Central memory CD4-positive, alpha-beta T cell (primary cell): ENCODE results near the gene GXYLT2.
A peak's percentile ranks its signal among the peaks of the same experiment; 100 is the strongest.

Source experiments
- DNase-seq: peaks from one replicate; pipeline ENCODE4 v3.0.0; 2022
- total RNA-seq, 3 experiments: gene quantifications; one replicate each; lab custom pipeline; 2026; lab: John Stamatoyannopoulos, UW

GXYLT2 gene
- total RNA-seq, result 0 to 0.39 (median 0) reads per million in 3 experiments

- no peak for DNase-seq
These were observed at the start of gene GXYLT2 for GRCh38 chr3:72887705-72888545. GXYLT2 (plus strand) TSS chr3:72888046; CDS start chr3:72888234, 188 bp downstream.

GRCh38 chr3:72839057-72839456 is 48.8 kb upstream of the GXYLT2 start:
- no peak for DNase-seq

- DNase-seq, result no peak
These were observed 43.3 kb upstream of the GXYLT2 start for GRCh38 chr3:72844436-72844993.

DNA sequence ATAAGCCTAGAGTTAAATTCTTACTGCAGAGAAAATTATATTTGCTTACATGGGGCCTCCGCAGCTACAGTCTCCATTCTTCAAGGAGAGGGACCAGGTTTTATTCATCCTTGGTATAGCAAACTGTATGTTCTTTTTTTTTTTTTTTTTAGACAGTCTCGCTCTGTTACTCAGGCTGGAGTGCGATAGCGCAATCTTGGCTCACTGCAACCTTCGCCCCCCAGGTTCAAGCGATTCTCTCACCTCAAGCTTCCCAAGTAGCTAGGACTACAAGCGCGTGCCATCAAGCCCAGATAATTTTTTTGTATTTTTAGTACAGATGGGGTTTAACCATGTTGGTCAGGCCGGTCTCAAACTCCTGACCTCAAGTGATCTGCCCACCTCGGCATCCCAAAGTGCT is 41.7 kb upstream of the GXYLT2 start:
- DNase-seq, result no peak

GRCh38 chr3:72847282-72847681 is 40.6 kb upstream of the GXYLT2 start:
- DNase-seq, result no peak

- peak; percentile 91 for DNase-seq
These were observed 39.8 kb upstream of the GXYLT2 start, which contains the start of gene SHQ1 for GRCh38 chr3:72847751-72848702. SHQ1 (minus strand) TSS chr3:72848445; CDS start chr3:72848340, 105 bp downstream.

GRCh38 chr3:72848703-72849081 is 39.2 kb upstream of the GXYLT2 start:
- DNase-seq, result no peak

DNA sequence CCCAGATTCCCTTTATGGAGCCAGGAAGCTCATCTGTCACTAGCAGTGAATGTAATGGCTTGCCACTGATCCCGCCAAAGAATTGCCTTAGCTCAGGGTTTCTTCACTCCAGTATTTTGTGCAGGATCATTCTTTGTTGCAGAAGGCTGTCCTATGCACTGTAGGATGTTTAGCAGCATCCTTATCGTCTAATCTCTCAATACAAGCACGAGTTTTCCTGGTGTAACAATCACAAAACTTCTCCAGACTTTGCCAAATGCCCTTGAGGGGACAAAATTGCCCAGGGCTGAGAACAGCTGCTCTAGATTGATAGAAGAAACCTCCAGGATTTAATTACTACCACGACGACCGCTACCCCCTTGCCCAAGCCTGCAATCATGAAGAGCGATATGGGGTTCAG is 32.8 kb upstream of the GXYLT2 start:
- no peak for DNase-seq

DNA sequence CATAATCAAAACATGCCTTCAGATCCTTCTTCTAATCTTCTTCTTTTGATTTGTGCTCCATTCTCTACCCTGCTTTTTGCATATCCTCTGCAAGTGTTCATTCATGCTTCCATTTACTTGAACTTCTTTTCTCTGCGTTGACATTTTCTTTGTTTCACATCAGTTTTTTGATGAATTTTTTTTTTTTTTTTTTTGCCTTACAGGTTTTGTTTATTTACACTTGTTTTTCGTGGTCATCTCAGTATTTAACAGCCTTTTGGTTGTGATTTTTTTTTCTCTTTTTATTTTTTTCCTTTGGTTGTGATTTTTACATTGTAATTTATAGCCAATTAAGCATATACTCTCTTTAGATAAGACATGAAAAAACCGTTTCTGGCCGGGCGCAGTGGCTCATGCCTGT is 27.8 kb upstream of the GXYLT2 start:
- DNase-seq, result no peak

- DNase-seq, result no peak
These were observed 27.0 kb upstream of the GXYLT2 start for GRCh38 chr3:72860846-72861245.

- no peak for DNase-seq
These were observed 25.3 kb upstream of the GXYLT2 start for GRCh38 chr3:72862314-72863090.

GRCh38 chr3:72872183-72872582 is 15.7 kb upstream of the GXYLT2 start:
- DNase-seq, result no peak

DNA sequence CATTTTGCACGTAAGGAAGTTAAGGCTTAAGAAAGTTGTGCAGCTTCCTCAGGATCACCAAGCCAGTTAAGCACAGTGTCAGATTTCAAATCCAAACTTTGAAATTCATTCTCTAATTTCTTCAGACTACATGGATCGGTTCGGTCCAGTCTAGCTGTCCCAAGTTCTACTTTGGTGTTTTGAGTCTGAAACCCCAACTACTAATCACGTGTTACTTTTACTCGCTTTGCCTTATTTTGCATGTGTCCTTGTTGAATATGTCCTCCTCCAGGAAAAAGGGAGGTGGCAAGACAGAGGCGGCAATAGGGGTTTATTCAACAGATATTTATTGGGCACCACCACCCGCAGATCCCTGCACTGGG is 522 bp upstream of the GXYLT2 start:
- DNase-seq, result no peak

DNA sequence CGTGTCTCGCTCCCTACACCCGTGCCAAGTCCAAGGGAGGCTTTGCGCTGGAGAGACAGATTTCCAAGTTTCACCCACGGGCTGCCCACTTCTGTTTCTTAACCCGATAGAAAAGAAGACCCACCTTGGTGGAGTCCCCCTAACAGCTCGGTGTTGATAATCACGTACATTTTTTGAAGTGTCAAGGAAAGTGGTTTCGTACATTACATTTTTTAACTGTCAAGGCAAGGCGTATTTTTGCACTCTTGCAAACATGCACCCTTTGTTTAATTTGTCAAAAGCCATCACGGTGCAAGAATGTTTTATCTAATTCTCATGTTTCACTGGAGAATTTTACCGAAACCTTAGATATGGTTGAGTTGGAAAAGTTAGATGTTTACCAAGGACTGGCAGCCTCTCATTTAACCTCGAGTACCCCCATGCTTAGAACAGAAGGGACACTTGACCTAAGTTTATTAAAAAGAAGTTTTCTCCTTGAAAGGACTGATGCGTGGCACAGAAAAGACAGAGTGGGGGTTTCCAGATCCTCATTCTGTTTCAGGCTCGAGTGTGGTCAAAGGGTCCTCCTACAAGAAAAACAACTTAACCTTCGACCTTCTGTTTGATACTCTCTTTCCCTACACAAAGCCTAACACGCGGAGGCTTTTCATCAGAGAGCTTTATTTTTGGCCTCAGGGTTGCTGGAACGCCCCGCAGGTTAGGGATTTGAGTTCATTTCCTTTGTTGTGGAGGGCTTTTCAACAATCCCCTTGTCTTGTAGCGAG is 882 bp downstream of the GXYLT2 start:
- no peak for DNase-seq

- no peak for DNase-seq
These were observed 1.7 kb downstream of the GXYLT2 start for GRCh38 chr3:72889310-72890165.

- no peak for DNase-seq
These were observed 2.5 kb downstream of the GXYLT2 start for GRCh38 chr3:72890166-72890925.

DNA sequence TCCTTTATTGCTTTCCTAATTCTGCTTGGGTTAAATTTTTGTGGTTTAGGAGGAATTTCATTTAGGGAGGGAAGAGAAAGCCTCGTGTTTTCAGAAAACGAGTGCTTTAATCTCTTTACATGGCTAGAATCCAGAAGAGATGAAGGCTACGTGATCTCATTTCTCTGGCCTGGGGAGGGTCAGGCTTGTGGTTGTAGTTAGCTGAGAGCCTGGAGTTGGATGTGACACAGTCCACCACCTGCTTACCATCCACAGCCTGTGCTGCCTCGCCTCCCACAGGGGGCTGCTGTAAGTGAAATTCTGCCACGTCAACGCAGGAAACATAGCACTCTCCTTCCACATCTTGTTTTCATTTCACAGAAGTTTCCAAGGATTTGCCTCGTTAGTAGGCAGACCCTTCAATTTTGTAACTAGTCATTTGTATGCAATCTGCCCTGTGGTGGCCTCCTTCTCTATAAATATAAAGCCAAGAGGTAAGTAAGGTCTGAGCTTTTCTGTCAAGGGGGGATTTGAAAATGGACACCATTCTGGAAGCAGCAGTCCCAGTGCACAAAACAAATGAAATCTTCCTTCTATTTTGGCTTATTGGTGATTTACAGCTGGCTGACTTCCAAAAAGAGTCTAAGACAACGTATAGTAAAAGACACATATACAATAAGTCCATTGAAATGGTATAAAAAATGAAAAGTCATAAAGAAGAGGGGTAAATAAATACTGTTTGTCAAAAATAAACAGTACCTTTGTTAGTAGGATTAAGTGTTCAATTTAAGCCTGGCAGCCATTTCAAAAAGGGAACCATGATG is 3.4 kb downstream of the GXYLT2 start:
- DNase-seq, result no peak

- DNase-seq, result no peak
These were observed 4.4 kb downstream of the GXYLT2 start for GRCh38 chr3:72892081-72892775.
